B cell (primary cell): Measurements from ENCODE around the gene ARHGEF33.

ENCODE experiments used
- EZH2 ChIP-seq: IDR thresholded peaks from 2 replicates; pipeline ENCODE4 v1.6.1; 2012; ENCODE audit warnings: borderline replicate concordance, low read depth, mild to moderate bottlenecking, moderate library complexity, low read length; ENCODE audit not compliant: insufficient read depth, poor library complexity, severe bottlenecking
- TF ChIP-seq, protein P1 (sequence below): fragments of 200-600 bp; IDR thresholded peaks from one replicate; pipeline ENCODE4 v1.8.0; 2022; ENCODE audit warnings: antibody characterized with exemption, mild to moderate bottlenecking

DNA sequence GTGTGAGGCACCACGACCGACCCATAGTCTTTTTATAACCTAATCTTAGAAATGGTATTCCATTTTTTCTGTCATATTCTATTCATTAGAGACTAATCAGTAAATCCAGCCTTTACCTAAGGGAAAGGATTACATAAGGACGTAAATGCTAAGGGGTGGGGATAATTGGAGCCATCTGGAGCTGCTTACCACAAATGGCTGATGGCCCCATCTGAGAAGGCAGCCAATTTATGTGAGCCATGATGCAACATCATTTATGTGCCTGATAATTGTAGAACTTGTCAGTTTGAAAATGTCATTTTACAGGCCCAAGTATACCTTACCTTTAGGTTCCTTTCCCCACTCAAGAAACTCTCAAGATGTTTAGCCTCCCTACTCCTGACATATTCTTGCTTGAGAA is 44.0 kb downstream of the ARHGEF33 start:
- TF ChIP-seq, protein P1, sequence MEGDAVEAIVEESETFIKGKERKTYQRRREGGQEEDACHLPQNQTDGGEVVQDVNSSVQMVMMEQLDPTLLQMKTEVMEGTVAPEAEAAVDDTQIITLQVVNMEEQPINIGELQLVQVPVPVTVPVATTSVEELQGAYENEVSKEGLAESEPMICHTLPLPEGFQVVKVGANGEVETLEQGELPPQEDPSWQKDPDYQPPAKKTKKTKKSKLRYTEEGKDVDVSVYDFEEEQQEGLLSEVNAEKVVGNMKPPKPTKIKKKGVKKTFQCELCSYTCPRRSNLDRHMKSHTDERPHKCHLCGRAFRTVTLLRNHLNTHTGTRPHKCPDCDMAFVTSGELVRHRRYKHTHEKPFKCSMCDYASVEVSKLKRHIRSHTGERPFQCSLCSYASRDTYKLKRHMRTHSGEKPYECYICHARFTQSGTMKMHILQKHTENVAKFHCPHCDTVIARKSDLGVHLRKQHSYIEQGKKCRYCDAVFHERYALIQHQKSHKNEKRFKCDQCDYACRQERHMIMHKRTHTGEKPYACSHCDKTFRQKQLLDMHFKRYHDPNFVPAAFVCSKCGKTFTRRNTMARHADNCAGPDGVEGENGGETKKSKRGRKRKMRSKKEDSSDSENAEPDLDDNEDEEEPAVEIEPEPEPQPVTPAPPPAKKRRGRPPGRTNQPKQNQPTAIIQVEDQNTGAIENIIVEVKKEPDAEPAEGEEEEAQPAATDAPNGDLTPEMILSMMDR: no peak
- TF ChIP-seq EZH2: no peak
